Left lung (tissue), 10 donors: Measurements from ENCODE around the gene TPST1. TPM values are rescaled to one million over a fixed set of nuclear protein-coding genes. Genes with fewer than 3 reads are reported as not detected.
"Not testable (repeated sequence)": the region's sequence is repeated elsewhere in the genome, so short reads cannot be mapped to it uniquely, and the experiment has no call there.

Experiments used
- ATAC-seq: fragments of 200-7000 bp; cut with Tn5 transposase; one replicate; pipeline ENCODE4 v1.9.1; 2020; ENCODE audit warnings: moderate library complexity
- DNase-seq, 4 donors: peaks; one replicate each; pipeline ENCODE4 v3.0.0-alpha.2; 2013 to 2020
- H3K27ac ChIP-seq, 2 donors: fragments of 200-600 bp; sonication (generic) in 1 of 2; one replicate each; pipeline versions ENCODE4 v1.5.0 to v1.8.0; 2020 to 2021
- H3K27me3 ChIP-seq, 2 donors: fragments of 200-600 bp; sonication (generic) in 1 of 2; one replicate each; pipeline versions ENCODE4 v1.5.0 to v1.8.0; 2020 to 2021
- H3K36me3 ChIP-seq, 2 donors: fragments of 200-600 bp; sonication (generic) in 1 of 2; one replicate each; pipeline versions ENCODE4 v1.5.0 to v1.8.0; 2020 to 2021
- H3K4me1 ChIP-seq, 2 donors: fragments of 200-600 bp; one replicate each; pipeline ENCODE4 v1.8.0; 2021
- H3K4me3 ChIP-seq, 2 donors: fragments of 200-600 bp; sonication (generic) in 1 of 2; one replicate each; pipeline versions ENCODE4 v1.5.0 to v1.8.0; 2020 to 2021; ENCODE audit warnings: mild to moderate bottlenecking in 1 of 2
- H3K9me3 ChIP-seq, 2 donors: fragments of 200-600 bp; sonication (generic) in 1 of 2; one replicate each; pipeline versions ENCODE4 v1.5.0 to v1.8.0; 2020 to 2021
- CTCF ChIP-seq, 2 donors: fragments of 200-600 bp; sonication (generic) in 1 of 2; IDR thresholded peaks; one replicate each; pipeline versions ENCODE4 v1.5.0 to v1.8.0; 2021; ENCODE audit warnings: antibody characterized with exemption in 2 of 2
- intact Hi-C, 2 donors: fragments of 100-400 bp; cut with DNase I; formaldehyde crosslinking; loops; one replicate each; pipeline versions ENCODE4 v1.11.2 to v1.14.2; 2022
- polyA plus RNA-seq, 6 donors: library from polyadenylated mRNA; unstranded; fragments of 120-200 nt; gene quantifications; one replicate each; pipeline ENCODE4 v1.2.1, GENCODE V29; 2013; ENCODE audit not compliant: insufficient read length in 6 of 6
- total RNA-seq, 2 donors: library from RNA; stranded (reverse); fragmentation: NEBNext Ultra II Directional; extraction: Animal tissue kit (Norgen Biotek cat#: 25700); gene quantifications; one replicate each; pipeline ENCODE4 v1.2.1, GENCODE V29; 2021
- donor health status: DM: no; HTN: yes; CAD: no.
- donor health status: DM: no; HTN: no; CAD: no.

The TPST1 gene
- total and polyA plus RNA-seq, 8 donors, result 30.5 to 64.1 (median 50.4) TPM

- peak; percentile 57 for ATAC-seq
- intact Hi-C loops, result no loop called here
- no peaks in the 10 kb centered on the region for H3K9me3 ChIP-seq
- no peak overlapping the region for H3K4me3 ChIP-seq
- DNase-seq, result peak in 1 of 4 donors; percentile 40
- no peaks in the 10 kb centered on the region for H3K36me3 ChIP-seq
- no peak overlapping the region for H3K27ac ChIP-seq
- H3K4me1 ChIP-seq, result no peaks in the 10 kb centered on the region
- TF ChIP-seq CTCF (IDR thresholded peaks at IDR 0.05), result no peak
- H3K27me3 ChIP-seq, result no peaks in the 10 kb centered on the region
Observed at GRCh38 chr7:66363635-66364034, 158.5 kb downstream of the TPST1 start.

GRCh38 chr7:66365031-66365430 is 159.9 kb downstream of the TPST1 start:
- H3K4me1 ChIP-seq, H3K27ac ChIP-seq, H3K36me3 ChIP-seq, H3K4me3 ChIP-seq, DNase-seq, intact Hi-C loops, H3K27me3 ChIP-seq, H3K9me3 ChIP-seq: not testable (repeated sequence)
- ATAC-seq, result peak; percentile 16

- ATAC-seq (no peak), DNase-seq (no peak)
- intact Hi-C loops, result no loop called here
- H3K4me1 ChIP-seq, result no peaks in the 10 kb centered on the region
- no peaks in the 10 kb centered on the region for H3K36me3 ChIP-seq
- no peaks in the 10 kb centered on the region for H3K9me3 ChIP-seq
- H3K4me3 ChIP-seq, result no peak overlapping the region
- H3K27me3 ChIP-seq, result no peaks in the 10 kb centered on the region
- H3K27ac ChIP-seq, result no peak overlapping the region
- TF ChIP-seq CTCF (IDR thresholded peaks at IDR 0.05), result no peak
Observed at GRCh38 chr7:66371096-66371824, 166.1 kb downstream of the TPST1 start.

GRCh38 chr7:66374141-66374840 is 169.2 kb downstream of the TPST1 start:
- H3K27me3 ChIP-seq, ATAC-seq, H3K4me3 ChIP-seq, H3K9me3 ChIP-seq, H3K27ac ChIP-seq, DNase-seq, intact Hi-C loops, H3K4me1 ChIP-seq: not testable (repeated sequence)
- H3K36me3 ChIP-seq, result peaks cover 0 to 14% of the 10 kb centered on the region in 2 donors

- TF ChIP-seq CTCF (IDR thresholded peaks at IDR 0.05), result no peak
- DNase-seq, result peak in 1 of 4 donors; percentile 69
- intact Hi-C loops, result no loop called here
- no peak overlapping the region for H3K27ac ChIP-seq
- H3K4me3 ChIP-seq, result no peak overlapping the region
- H3K36me3 ChIP-seq, result peaks cover 0 to 18% of the 10 kb centered on the region in 2 donors
- H3K27me3 ChIP-seq, result no peaks in the 10 kb centered on the region
- H3K4me1 ChIP-seq, result no peaks in the 10 kb centered on the region
- peaks cover 0 to 9% of the 10 kb centered on the region in 2 donors for H3K9me3 ChIP-seq
- no peak for ATAC-seq
Observed at GRCh38 chr7:66376264-66376945, 171.3 kb downstream of the TPST1 start.

- Histone ChIP-seq H3K27ac (no peak overlapping the region), H3K9me3 (peaks cover 0 to 9% of the 10 kb centered on the region in 2 donors), H3K27me3 (no peaks in the 10 kb centered on the region), H3K36me3 (peaks cover 0 to 18% of the 10 kb centered on the region in 2 donors), H3K4me1 (no peaks in the 10 kb centered on the region), H3K4me3 (no peak overlapping the region)
- intact Hi-C loops, result no loop called here
- no peak for TF ChIP-seq CTCF (IDR thresholded peaks at IDR 0.05)
- no peak for DNase-seq
- ATAC-seq, result no peak
Observed at GRCh38 chr7:66377045-66377444, 171.9 kb downstream of the TPST1 start.
